Type B pancreatic cell (in vitro differentiated cells): ENCODE measurements around the gene ANO9. TPM values are rescaled to one million over a fixed set of nuclear protein-coding genes. Genes with fewer than 3 reads are reported as not detected.

Experiments used
- DNase-seq: peaks from one replicate; pipeline ENCODE4 v3.0.0; 2021; ENCODE audit warnings: mixed read lengths; ENCODE audit not compliant: unreplicated experiment; ENCODE audit errors: extremely low spot score
- H3K27ac Mint-ChIP-seq: 2 replicates; pipeline ENCODE4 v1.8.0; 2021; ENCODE audit warnings: mild to moderate bottlenecking, mixed read lengths
- H3K27me3 Mint-ChIP-seq: 2 replicates; pipeline ENCODE4 v1.8.0; 2021; ENCODE audit warnings: mixed read lengths
- H3K36me3 Mint-ChIP-seq: 2 replicates; pipeline ENCODE4 v1.8.0; 2021; ENCODE audit warnings: mixed read lengths
- H3K4me1 Mint-ChIP-seq: one replicate; pipeline ENCODE4 v1.8.0; 2021; ENCODE audit warnings: mixed read lengths; ENCODE audit not compliant: unreplicated experiment
- H3K4me3 Mint-ChIP-seq: 2 replicates; pipeline ENCODE4 v1.8.0; 2021; ENCODE audit warnings: mild to moderate bottlenecking, mixed read lengths
- H3K9me3 Mint-ChIP-seq: 2 replicates; pipeline ENCODE4 v1.8.0; 2021; ENCODE audit warnings: mixed read lengths
- CTCF ChIP-seq: fragments of 200-600 bp; sonication (generic); conservative IDR thresholded peaks from 2 replicates; pipeline ENCODE4 v1.5.0; 2021; ENCODE audit warnings: antibody characterized with exemption, mild to moderate bottlenecking
- total RNA-seq: library from RNA; stranded (reverse); gene quantifications from 2 replicates; pipeline ENCODE4 v1.2.1, GENCODE V29; 2021; ENCODE audit warnings: low replicate concordance

The ANO9 gene
- total RNA-seq, 1 donor from 2014 or later, result 25.3 TPM

GRCh38 chr11:433641-434040 lies 8.2 kb downstream of the ANO9 start:
- Mint-ChIP-seq H3K9me3 (no peaks in the 10 kb centered on the region), H3K4me1 (no peaks in the 10 kb centered on the region), H3K27ac (no peak overlapping the region), H3K4me3 (no peak overlapping the region), H3K36me3 (peaks cover 3% of the 10 kb centered on the region), H3K27me3 (no peaks in the 10 kb centered on the region)
- no peak for TF ChIP-seq CTCF
- no peak for DNase-seq

- no peaks in the 10 kb centered on the region for H3K27me3 Mint-ChIP-seq
- no peaks in the 10 kb centered on the region for H3K9me3 Mint-ChIP-seq
- peaks cover 3% of the 10 kb centered on the region for H3K36me3 Mint-ChIP-seq
- H3K4me3 Mint-ChIP-seq, result no peak overlapping the region
- DNase-seq, result no peak
- no peaks in the 10 kb centered on the region for H3K4me1 Mint-ChIP-seq
- H3K27ac Mint-ChIP-seq, result no peak overlapping the region
- no peak for TF ChIP-seq CTCF
Observed at GRCh38 chr11:433111-433510, 8.7 kb downstream of the ANO9 start.

- Mint-ChIP-seq H3K4me1 (no peaks in the 10 kb centered on the region), H3K4me3 (no peak overlapping the region), H3K27ac (no peak overlapping the region), H3K36me3 (peaks cover 3% of the 10 kb centered on the region), H3K27me3 (peaks cover 2% of the 10 kb centered on the region), H3K9me3 (no peaks in the 10 kb centered on the region)
- no peak for DNase-seq
- no peak for TF ChIP-seq CTCF
Observed at GRCh38 chr11:432501-433100, 9.2 kb downstream of the ANO9 start.

GRCh38 chr11:431921-432320 lies 9.9 kb downstream of the ANO9 start:
- no peak overlapping the region for H3K27ac Mint-ChIP-seq
- DNase-seq, result no peak
- H3K36me3 Mint-ChIP-seq, result peaks cover 3% of the 10 kb centered on the region
- no peaks in the 10 kb centered on the region for H3K9me3 Mint-ChIP-seq
- no peak for TF ChIP-seq CTCF
- H3K4me3 Mint-ChIP-seq, result no peak overlapping the region
- H3K4me1 Mint-ChIP-seq, result no peaks in the 10 kb centered on the region
- H3K27me3 Mint-ChIP-seq, result peaks cover 3% of the 10 kb centered on the region

GRCh38 chr11:429931-430456 lies 11.8 kb downstream of the ANO9 start:
- peaks cover 3% of the 10 kb centered on the region for H3K36me3 Mint-ChIP-seq
- DNase-seq, result no peak

More at GRCh38 chr11:429931-430456, 11.8 kb downstream of the ANO9 start:
- no peak overlapping the region for H3K4me3 Mint-ChIP-seq
- no peaks in the 10 kb centered on the region for H3K9me3 Mint-ChIP-seq
- peaks cover 11% of the 10 kb centered on the region for H3K27me3 Mint-ChIP-seq
- no peaks in the 10 kb centered on the region for H3K4me1 Mint-ChIP-seq
- TF ChIP-seq CTCF, result no peak
- H3K27ac Mint-ChIP-seq, result no peak overlapping the region
